ENCODE data around the gene ARHGEF1.

- no peak for TF ChIP-seq CTCF (IDR thresholded peaks at IDR 0.05)
- TF ChIP-seq POLR2A (IDR thresholded peaks at IDR 0.05), result no peak
These were observed 32.6 kb upstream of the ARHGEF1 start for GRCh38 chr19:41850381-41850780.
